Chondrocyte (in vitro differentiated cells): ENCODE results near the gene MLST8. TPM values are rescaled to one million over a fixed set of nuclear protein-coding genes. Genes with fewer than 3 reads are reported as not detected.

ENCODE experiments used
- DNase-seq: peaks from one replicate; pipeline ENCODE4 v3.0.0; 2021; ENCODE audit warnings: mixed read lengths, low spot score
- H3K27ac Mint-ChIP-seq: one replicate; pipeline ENCODE4 v1.8.0; 2021; ENCODE audit warnings: mild to moderate bottlenecking, moderate library complexity, mixed read lengths; ENCODE audit not compliant: unreplicated experiment
- H3K27me3 Mint-ChIP-seq: 2 replicates; pipeline ENCODE4 v1.8.0; 2021; ENCODE audit warnings: low read depth, mixed read lengths
- H3K36me3 Mint-ChIP-seq: 2 replicates; pipeline ENCODE4 v1.8.0; 2021; ENCODE audit warnings: low read depth, mixed read lengths
- H3K4me1 Mint-ChIP-seq: 2 replicates; pipeline ENCODE4 v1.8.0; 2021; ENCODE audit warnings: low read depth, mild to moderate bottlenecking, mixed read lengths
- H3K4me3 Mint-ChIP-seq: one replicate; pipeline ENCODE4 v1.8.0; 2021; ENCODE audit warnings: mild to moderate bottlenecking, moderate library complexity, mixed read lengths; ENCODE audit not compliant: unreplicated experiment
- H3K9me3 Mint-ChIP-seq: 2 replicates; pipeline ENCODE4 v1.8.0; 2021; ENCODE audit warnings: low read depth, mixed read lengths
- total RNA-seq: library from RNA; stranded (reverse); gene quantifications from 3 replicates; pipeline ENCODE4 v1.2.1, GENCODE V29; 2021
- TF ChIP-seq, protein P1 (sequence below): fragments of 200-600 bp; sonication (generic); IDR thresholded peaks from 2 replicates; pipeline ENCODE4 v1.5.0; 2021; ENCODE audit warnings: antibody characterized with exemption, mild to moderate bottlenecking, moderate library complexity

Gene MLST8
- total RNA-seq, 1 donor from 2014 or later: 37.1 TPM

DNA sequence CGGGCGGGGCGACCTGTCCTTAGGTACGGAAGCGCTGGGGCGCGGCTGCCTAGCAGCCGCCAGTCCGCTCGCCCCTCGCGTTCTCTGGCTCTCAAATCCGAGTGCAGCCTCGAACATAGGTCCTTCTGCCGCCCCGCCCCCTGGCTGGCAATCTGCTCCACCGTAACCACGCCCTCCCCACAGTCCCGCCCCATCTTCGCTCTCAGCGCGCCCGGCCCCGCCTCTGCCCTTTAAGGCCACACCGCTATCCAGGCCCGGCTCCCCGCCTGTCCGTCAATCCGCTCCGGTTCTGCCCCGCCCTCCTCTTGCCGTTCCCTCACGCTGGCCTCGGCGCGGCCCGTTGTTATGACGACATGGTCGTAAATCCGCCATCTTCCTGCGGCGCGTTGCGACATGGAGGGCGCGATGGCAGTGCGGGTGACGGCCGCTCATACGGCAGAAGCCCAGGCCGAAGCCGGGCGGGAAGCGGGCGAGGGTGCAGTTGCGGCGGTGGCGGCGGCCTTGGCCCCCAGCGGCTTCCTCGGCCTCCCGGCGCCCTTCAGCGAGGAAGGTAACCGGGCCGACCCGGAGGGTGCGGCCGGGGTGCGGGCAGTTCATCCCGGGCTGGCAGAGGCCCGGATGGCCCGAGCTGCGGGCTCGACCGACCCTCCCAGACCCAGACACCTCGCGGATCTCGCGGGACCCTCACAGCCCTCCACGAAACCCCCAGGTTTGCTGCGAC, 18.1 kb downstream of the MLST8 start, which contains the start of gene E4F1:
Gene E4F1, plus strand, starts transcription at position 371 of the 721 bp plus-strand sequence. Its CDS starts 23 bp downstream, at position 394.
- Mint-ChIP-seq H3K4me1 (peaks cover 18% of the 10 kb centered on the region), H3K36me3 (no peaks in the 10 kb centered on the region), H3K27me3 (no peaks in the 10 kb centered on the region), H3K9me3 (no peaks in the 10 kb centered on the region), H3K27ac (peak within 1 kb of the TSS; percentile 63), H3K4me3 (peak within 1 kb of the TSS; percentile 78)
- DNase-seq: peak; percentile 100
- TF ChIP-seq, protein P1, sequence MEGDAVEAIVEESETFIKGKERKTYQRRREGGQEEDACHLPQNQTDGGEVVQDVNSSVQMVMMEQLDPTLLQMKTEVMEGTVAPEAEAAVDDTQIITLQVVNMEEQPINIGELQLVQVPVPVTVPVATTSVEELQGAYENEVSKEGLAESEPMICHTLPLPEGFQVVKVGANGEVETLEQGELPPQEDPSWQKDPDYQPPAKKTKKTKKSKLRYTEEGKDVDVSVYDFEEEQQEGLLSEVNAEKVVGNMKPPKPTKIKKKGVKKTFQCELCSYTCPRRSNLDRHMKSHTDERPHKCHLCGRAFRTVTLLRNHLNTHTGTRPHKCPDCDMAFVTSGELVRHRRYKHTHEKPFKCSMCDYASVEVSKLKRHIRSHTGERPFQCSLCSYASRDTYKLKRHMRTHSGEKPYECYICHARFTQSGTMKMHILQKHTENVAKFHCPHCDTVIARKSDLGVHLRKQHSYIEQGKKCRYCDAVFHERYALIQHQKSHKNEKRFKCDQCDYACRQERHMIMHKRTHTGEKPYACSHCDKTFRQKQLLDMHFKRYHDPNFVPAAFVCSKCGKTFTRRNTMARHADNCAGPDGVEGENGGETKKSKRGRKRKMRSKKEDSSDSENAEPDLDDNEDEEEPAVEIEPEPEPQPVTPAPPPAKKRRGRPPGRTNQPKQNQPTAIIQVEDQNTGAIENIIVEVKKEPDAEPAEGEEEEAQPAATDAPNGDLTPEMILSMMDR: no peak

GRCh38 chr16:2223942-2224486, 18.8 kb downstream of the MLST8 start:
- TF ChIP-seq, protein P1: peak; percentile 67
- DNase-seq: peak; percentile 88
- peak overlapping the region; percentile 63 for H3K27ac Mint-ChIP-seq
- H3K36me3 Mint-ChIP-seq: no peaks in the 10 kb centered on the region
- H3K4me1 Mint-ChIP-seq: peaks cover 18% of the 10 kb centered on the region
- H3K27me3 Mint-ChIP-seq: no peaks in the 10 kb centered on the region
- peak overlapping the region; percentile 78 for H3K4me3 Mint-ChIP-seq
- H3K9me3 Mint-ChIP-seq: no peaks in the 10 kb centered on the region

- H3K4me3 Mint-ChIP-seq: peak overlapping the region; percentile 12
- H3K4me1 Mint-ChIP-seq: peaks cover 18% of the 10 kb centered on the region
- peaks cover 5% of the 10 kb centered on the region for H3K36me3 Mint-ChIP-seq
- TF ChIP-seq, protein P1: no peak
- no peak for DNase-seq
- H3K9me3 Mint-ChIP-seq: no peaks in the 10 kb centered on the region
- H3K27ac Mint-ChIP-seq: peak overlapping the region; percentile 5
- H3K27me3 Mint-ChIP-seq: no peaks in the 10 kb centered on the region
Observed at GRCh38 chr16:2226245-2226793, 21.1 kb downstream of the MLST8 start.

- TF ChIP-seq, protein P1: no peak
- Mint-ChIP-seq H3K9me3 (no peaks in the 10 kb centered on the region), H3K4me3 (no peak overlapping the region), H3K27me3 (no peaks in the 10 kb centered on the region), H3K27ac (peak overlapping the region; percentile 38), H3K36me3 (peaks cover 7% of the 10 kb centered on the region), H3K4me1 (peaks cover 18% of the 10 kb centered on the region)
- no peak for DNase-seq
Observed at GRCh38 chr16:2226918-2227317, 21.7 kb downstream of the MLST8 start.

DNA sequence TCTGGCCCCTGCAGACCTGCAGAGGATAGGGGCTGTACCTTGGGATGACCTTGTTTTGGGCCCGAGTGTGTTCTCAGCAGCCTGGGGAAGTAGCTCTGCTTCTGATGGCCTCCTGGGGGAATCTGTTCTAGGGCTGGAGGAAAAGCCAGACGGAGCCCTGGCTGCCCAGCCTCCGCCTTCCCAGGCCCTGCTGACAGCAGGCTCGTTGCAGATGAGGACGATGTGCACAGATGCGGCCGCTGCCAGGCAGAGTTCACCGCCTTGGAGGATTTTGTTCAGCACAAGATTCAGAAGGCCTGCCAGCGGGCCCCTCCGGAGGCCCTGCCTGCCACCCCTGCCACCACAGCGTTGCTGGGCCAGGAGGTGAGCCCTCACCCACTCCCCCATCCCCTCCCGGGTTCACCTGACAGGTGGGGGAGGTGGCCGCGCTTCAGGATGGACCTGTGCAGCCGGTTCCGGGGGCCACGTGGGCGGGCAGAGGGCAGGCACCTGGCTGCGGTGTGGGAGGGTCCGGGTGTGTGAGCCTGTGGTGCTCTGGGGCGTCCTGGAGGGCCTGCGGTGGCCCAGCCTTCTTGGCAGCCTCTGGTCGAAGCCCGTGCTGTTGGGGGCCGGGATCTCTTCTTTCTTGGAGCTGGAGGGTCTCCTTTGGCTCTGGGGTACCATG, 23.0 kb downstream of the MLST8 start:
- DNase-seq: no peak
- no peaks in the 10 kb centered on the region for H3K27me3 Mint-ChIP-seq

More for the DNA sequence above, 23.0 kb downstream of the MLST8 start:
- TF ChIP-seq, protein P1: no peak
- Mint-ChIP-seq H3K9me3 (no peaks in the 10 kb centered on the region), H3K4me3 (no peak overlapping the region), H3K27ac (no peak overlapping the region), H3K36me3 (peaks cover 8% of the 10 kb centered on the region), H3K4me1 (peaks cover 18% of the 10 kb centered on the region)
